ENCODE results near the gene CBLIF.
"Not testable (repeated sequence)": the region's sequence is repeated elsewhere in the genome, so short reads cannot be mapped to it uniquely, and the experiment has no call there.

CBLIF gene

DNA sequence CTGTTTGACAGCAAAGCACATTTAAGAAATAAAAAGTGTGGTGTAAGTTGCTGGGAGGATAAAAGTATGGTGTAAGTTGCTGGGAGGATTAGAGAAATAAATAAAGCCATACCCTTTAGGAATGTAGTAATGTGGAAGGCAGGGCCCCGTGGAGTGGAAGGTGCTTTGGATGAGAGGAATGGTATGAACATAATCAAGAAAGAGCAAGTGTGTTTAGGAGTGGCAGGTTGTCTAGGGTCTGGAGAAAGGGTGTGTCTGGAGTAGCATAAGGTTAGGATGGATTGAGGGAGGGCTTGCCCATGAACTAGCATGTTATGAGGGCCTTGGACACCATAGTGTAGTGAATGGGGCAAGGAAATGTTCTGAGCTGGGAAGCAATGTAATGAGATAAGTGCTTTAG, 52.8 kb downstream of the CBLIF start:
- DNase-seq: no peak

DNA sequence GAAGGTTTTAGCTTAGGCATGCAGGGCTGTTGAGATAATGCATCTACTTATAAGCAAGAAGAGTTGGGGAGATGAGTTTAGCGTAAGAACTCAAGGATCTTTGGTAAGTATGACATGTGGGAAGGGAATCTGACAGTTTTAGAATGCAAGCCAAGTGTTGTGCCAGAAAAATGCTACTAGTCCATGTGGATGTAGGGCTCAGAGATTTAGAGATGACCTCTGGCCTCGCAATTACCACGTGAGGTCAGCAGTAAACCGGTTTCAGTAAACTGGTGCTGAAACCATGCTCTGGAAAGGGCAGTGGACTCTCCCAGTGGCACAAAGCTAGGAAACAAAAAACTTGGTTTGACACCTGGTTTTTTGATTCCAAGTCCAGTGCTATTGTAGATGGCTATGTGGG, 53.7 kb downstream of the CBLIF start:
- DNase-seq: no peak

GRCh38 chr11:59787816-59788215, 57.5 kb downstream of the CBLIF start:
- DNase-seq: no peak

GRCh38 chr11:59787255-59787588, 58.1 kb downstream of the CBLIF start:
- DNase-seq: no peak

DNA sequence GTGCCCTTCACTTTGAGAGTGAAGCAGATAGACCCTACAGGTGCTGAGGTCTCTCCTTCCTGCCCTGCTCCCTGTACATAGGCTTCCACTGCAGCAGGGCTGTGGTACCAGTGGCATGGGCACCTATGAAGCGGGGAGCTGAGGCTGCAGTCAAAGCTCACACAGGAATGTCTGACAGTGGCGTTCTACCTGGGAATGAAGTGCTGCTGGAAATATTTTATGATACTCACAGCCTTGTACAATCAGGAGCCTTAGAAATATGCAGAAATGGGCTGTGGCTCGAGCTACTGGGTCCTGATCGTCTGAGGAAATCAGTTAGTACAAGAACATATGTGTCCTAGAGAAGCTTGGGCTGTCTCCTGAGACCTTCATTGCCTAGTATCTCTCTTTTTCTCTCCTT, 59.5 kb downstream of the CBLIF start:
- no peak for DNase-seq

- not testable (repeated sequence) for DNase-seq
Measured at GRCh38 chr11:59784441-59784840, 60.9 kb downstream of the CBLIF start.

DNA sequence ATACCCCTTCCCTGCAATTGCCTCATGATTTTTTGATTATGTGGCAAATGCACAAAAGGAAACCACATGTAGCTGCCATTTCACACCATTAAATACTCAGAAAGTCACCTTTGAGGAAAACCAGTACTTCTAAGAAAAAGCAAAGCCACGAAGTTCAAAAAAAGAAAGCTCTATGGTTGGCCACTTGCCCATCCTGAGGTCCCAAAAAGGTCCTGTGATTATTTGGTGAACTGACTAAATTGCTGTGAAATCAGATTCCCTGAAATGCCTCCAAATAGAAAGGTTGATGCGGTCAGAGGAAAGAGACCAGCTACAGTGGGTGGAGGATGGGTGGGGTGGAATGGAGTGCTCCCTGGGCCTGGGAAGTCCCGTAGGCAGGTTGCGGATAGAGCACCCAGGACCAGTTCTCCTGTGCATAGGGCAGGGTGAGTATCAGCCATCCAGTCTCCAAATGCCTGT, 61.6 kb downstream of the CBLIF start:
- DNase-seq: no peak

GRCh38 chr11:59782080-59782479, 63.2 kb downstream of the CBLIF start:
- no peak for DNase-seq

GRCh38 chr11:59779487-59779886, 65.8 kb downstream of the CBLIF start:
- DNase-seq: no peak

All from right kidney (tissue), 1 donor.